GM18499 (cell line): ENCODE results near the gene NPSR1.

Experiments used
- ATAC-seq: cut with Tn5 transposase; IDR thresholded peaks from one replicate; pipeline ENCODE4 v1.9.1; 2021; ENCODE audit warnings: moderate number of reproducible peaks; ENCODE audit not compliant: insufficient read depth, unreplicated experiment

NPSR1 gene

DNA sequence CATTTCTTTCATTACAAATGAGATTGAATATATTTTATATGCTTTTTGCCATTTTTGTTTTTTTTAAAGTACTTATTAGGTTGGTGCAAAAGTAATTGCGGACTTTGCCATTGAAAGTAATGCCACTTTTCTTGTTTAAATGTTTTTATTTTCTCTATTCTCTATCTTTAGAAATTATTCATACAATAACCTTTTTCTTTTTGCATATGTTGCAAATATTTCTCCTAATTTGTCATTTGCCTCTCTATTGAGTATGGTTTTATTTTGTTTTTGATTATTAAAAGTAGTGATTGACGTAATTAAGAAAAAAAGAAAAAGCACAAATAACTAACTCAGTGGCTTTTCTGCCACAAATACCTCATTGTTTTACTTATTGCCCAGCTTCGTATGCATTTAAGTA lies 172.4 kb downstream of the NPSR1 start:
- no peak for ATAC-seq

DNA sequence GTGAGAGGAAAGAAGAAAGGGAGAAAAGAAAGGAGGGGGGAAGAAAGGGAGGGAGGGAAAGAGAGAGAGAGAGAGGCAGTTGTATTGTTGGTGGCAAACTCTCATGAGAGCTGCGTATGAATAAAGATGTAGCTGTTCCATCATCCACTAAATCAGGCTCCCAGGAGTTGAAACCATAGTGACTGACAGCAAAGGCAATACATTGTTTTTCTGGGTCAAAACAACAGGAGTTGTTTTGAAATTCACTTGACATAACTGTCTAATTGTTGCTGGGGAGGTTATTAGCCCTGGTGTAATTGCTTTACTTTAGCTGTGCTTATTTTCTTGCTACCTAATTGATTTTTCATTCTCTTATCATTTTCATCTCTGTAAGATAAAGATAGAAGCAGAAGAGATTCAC lies 173.4 kb downstream of the NPSR1 start:
- no peak for ATAC-seq

DNA sequence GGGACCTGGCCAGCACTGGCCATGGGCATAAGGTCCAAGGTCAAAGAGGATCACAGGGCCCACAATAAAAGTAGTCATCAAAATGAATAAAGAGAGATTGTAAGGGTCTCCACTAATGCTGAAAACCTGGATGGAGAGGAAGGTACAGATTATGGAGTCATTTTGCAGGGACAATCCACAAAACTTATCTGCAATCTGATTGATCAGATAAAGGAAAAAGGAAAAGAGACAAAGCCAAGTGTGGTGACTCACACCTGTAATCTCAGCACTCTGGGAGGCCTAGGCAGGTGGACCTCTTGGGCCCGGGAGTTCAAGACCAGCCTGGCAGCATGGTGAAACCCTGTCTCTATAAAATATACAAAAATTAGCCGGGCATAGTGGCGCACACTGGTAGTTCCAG lies 174.0 kb downstream of the NPSR1 start:
- ATAC-seq, result no peak

- no peak for ATAC-seq
Measured at GRCh38 chr7:34835901-34836600, 178.0 kb downstream of the NPSR1 start.

DNA sequence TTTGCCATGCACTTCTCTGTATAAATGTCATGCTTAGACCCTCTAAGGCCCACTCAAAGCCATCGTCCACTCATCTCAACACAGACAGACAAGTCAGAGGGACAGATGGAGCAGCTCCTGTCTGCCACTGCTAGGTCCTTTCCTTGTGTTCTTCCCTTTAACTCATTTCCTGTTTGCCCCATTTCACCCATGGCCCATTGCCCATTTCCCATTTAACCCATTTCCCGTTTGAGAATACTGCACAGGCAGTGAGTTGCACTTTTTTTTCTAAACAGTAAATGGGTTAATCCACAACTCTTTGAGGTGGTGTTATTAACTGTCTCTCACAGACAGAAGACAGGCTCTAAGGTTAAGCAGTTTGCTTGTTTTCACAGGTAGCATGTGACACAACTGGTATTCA lies 179.3 kb downstream of the NPSR1 start:
- ATAC-seq, result no peak

DNA sequence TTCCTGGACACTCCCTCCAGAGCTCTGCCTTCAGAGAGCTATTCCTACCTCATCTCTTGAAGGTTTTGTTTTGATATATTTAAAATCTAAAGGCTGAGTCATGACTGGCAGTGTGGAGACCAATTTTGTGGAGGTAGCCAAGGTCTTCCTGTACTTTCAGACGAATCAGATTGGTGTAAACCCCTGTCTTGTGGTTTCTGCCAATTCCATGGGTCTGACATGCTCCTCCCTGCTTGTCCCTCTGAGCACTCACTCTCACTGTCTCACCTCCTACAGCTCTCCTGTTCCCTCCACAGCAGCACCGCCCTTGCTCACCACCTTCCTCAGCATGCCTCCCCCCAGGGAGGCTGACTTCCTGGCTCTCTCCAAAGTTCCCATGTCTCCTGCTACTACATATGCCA lies 179.8 kb downstream of the NPSR1 start:
- ATAC-seq, result no peak

- no peak for ATAC-seq
Measured at GRCh38 chr7:34838329-34838728, 180.3 kb downstream of the NPSR1 start.

GRCh38 chr7:34839645-34840044 lies 181.6 kb downstream of the NPSR1 start:
- no peak for ATAC-seq

DNA sequence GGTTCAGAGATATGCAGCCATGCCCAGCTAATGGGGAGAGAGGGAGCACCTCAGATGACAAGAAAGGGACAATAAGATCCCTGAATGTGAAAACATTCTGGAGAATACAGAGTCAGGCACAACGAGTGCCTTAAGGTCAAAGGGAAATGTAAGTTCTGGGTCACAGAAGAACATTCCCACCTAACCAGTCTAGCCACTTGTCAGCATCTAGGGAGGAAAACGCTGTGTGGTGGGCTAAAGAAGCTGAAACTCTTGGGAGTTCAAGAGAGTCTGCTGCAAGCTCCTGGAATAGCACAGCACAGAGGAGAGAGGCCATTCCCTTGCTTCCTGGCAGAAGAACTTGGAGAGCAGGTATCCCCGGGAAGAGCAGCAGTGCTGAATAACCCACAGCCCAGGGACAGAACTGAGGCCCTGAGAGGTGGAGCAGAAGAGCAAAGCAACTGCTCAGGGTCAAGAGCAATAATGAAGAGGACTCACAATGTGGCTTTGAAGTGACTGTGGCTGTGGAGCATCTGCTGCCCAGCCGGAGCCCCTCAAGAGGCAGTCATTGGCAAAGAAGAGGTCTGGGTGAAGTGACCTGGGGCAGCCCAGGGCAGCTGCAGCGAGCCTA lies 182.3 kb downstream of the NPSR1 start:
- no peak for ATAC-seq

DNA sequence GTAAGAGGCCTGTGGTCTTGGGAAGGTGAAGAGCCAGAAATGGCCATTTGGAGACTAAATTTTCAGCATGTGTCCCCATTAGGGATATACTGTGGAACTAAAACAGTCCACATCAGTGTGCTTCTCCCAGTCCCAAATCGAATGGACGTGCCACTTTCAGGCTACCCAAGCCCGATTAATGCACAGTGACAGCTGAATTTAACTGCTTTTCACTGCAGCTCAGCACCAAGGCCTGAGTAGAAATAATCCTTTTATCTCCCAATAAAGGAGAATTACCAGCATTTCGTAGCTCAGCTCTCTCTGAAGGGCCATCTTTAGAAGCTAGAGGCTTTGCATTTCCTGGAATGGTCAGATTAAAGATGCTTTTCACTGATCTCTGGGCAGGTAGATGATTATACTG lies 183.3 kb downstream of the NPSR1 start:
- ATAC-seq, result no peak

DNA sequence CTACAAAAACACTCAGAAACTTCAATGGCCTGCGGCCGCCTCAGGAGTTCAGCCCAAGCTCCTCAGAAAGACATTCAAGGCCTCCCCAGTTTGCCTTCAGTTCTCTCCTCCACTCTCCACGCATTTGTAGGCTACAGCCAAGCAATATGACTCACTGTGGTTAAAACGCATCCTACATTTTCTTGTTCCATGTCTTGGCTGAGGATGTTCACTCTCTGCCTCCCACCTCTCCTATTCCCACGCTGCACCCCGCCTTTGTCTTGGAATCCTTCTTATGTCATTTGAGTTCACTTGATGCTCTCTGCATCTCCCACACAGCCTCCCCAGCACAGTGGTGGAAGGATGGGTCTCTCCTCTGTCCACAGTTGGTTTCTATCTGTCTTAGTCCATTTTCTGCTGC lies 184.8 kb downstream of the NPSR1 start:
- ATAC-seq, result no peak

GRCh38 chr7:34844406-34844805 lies 186.4 kb downstream of the NPSR1 start:
- ATAC-seq, result no peak

DNA sequence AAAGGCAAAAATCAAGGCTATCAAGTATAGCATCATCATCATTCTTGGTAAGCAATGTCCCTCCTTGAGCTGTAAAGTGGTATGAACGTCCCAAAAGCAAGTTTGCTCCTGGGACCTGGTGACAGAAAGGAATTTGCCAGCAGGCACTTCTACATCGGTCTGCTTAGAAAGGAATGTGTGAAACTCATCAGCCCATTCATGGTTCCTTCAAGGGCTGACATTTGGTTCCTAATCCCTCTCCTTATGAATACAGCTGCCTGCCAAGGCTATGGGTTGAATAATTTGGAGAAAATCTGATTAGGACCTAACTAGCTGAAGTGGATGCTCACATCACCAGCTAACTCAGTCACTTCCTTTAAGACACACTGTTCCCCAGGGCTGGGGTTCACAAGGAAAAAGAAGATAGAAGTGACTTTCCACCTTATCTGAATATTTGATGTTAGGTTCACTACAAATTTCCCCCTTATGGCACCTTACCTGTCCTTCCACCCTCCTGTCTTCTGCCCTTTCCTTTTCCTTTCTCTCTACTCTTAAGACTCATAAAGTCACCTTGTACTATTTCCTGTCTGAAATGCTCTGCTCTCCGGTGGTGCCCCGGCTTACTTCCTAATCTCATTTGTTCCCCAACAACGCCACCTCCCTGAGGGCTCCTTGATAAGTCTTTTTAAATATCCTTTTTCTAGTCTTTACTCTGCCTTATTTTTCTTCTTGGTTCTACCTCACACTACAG lies 187.1 kb downstream of the NPSR1 start:
- ATAC-seq, result no peak

DNA sequence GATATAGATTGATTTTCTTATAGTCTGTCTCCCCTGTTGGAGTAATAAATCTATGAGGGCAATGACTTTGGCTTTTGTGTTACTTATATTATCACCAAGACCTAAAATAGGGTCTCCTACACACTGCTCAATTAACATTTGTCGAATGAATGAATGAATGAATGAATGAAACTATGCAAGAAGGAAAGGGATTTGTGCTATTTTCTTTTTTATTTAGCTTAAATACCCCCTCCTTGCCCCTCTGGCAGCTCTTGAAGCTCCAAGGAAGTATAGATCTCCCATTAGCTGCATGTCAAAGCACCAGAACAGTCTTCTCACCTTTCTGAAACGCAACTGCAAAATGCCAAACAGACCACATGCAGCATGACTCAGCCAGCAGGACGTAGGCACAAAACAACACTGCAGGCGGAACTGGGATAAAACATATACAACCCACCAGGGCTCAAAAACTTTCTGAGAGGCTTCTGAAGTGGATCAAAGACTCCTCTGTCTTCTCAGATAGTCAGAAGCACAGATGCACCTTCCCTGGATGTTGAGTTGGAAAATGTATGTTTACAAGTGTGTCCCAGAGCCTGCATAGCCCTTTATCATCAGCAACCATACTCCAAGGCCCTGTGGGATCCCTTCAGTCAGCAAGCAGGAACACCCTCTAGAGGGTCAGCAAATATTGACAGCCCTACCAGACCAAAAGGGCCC lies 187.8 kb downstream of the NPSR1 start:
- ATAC-seq, result no peak

DNA sequence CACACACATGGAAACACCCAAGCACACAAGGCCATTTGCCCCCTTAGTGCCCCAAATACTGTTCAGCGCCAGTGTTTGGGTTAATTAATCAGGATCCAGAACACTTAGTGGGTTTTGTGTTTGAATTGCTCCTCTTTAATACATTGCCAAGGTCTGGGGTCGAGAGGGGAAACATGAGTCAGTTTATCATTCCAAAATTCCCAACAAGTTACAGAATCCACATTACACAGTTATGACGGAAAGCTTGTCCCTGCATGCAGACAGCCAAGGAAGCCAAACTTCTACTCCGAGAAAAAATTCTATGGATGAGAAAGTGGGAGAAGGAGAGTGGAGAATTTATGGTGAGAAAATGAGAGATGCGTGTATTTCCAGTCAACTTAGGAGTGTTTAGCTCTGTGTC lies 189.0 kb downstream of the NPSR1 start:
- no peak for ATAC-seq

- ATAC-seq, result no peak
Measured at GRCh38 chr7:34848670-34849069, 190.7 kb downstream of the NPSR1 start.

DNA sequence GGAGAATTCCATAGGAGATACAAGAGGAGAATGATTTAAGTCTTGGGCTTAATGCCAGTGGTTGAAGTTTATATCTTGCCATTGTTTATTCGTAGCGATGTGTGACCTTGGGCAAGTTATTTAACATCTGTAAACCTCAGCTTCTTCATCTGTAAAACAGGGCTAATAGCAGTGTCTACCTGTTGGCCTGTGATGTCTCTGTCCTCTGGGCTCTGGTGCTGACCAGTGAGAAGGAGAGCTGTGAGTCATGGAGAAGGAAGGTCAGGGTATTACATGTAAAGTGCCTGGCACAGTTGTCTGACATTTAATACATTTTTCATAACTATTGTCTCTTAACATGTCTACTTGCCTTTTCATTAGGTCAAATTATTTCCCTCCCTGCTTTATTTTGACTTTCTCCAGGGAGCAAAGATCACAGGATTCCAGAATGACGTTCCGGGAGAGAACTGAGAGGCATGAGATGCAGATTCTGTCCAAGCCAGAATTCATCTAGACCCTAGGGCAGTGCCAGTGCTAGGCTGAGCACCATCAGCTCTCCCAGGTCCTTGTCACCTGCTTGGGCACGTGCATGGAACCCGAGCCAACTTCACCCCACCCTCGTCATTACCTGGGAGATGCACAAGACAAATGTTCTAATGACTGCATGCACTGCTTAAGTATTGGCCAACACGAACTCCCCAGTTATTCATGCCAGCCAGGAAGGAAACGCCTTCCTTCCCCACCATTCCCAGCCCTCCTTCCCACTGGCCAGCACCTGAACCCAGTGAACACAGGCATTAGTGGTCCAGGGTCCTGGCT lies 191.3 kb downstream of the NPSR1 start:
- no peak for ATAC-seq

DNA sequence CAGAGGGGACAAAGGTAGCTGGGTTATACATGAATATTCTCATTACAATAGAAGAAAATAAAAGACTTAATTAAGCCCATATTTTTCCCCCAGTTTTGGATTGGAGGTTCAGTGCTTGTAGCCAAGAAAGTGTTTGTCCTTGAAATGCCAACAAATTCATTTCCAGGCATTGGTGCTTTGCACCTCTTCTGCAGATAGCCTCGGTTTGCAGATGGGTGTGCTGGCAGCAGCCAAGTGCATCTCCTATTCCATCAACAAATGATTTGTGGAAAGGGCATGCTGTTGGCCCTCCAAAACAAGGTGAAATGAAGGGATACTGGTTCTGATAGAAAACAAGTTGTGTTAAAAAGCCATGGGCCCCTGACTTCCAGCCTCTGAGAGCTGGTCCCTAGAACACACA lies 192.0 kb downstream of the NPSR1 start:
- ATAC-seq, result no peak

DNA sequence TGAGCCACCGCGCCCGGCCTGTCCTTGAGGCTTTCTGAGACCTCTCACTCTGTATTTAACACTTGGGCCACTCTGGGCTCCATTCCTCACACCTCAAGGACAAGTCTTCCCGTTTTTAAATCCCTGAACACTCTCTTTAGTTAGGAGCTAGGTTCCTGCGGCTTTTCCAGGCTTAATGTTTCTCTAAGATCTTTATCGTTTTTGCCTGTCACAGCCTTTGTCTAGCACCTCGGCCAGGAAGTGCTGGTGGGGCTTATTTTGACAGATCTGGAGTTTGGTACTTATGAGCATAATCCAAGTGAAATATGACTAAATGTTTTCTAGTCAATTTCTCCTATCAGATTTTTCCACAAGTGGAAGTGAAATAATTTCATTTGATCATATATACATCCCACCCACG lies 192.7 kb downstream of the NPSR1 start:
- ATAC-seq, result no peak

DNA sequence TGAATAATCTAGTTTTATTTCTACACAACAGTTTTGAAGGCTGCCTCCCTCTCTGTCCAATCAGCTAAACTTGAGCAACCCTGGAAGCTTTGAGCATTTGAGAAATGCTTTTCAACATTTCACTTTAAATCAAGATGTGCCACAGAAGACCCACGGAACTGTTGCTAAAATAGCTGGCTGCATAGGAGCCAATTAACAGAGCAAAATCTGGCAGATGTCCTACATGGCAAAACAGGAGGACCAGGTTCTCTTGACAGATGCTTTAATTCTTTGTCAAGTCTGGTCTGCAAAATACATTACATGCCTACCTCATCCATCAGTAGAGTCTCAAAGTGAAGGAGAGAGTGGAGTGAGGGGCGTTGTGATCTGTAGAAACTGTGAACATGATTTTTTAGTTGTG lies 193.4 kb downstream of the NPSR1 start:
- ATAC-seq, result no peak
